GM18907 (cell line): Measurements from ENCODE around the gene HLCS.
"Not testable (repeated sequence)": the region's sequence is repeated elsewhere in the genome, so short reads cannot be mapped to it uniquely, and the experiment has no call there.

ENCODE experiments used
- ATAC-seq: cut with Tn5 transposase; IDR thresholded peaks from one replicate; pipeline ENCODE4 v1.9.1; 2021; ENCODE audit warnings: mild to moderate bottlenecking, moderate library complexity; ENCODE audit not compliant: unreplicated experiment

The HLCS gene

DNA sequence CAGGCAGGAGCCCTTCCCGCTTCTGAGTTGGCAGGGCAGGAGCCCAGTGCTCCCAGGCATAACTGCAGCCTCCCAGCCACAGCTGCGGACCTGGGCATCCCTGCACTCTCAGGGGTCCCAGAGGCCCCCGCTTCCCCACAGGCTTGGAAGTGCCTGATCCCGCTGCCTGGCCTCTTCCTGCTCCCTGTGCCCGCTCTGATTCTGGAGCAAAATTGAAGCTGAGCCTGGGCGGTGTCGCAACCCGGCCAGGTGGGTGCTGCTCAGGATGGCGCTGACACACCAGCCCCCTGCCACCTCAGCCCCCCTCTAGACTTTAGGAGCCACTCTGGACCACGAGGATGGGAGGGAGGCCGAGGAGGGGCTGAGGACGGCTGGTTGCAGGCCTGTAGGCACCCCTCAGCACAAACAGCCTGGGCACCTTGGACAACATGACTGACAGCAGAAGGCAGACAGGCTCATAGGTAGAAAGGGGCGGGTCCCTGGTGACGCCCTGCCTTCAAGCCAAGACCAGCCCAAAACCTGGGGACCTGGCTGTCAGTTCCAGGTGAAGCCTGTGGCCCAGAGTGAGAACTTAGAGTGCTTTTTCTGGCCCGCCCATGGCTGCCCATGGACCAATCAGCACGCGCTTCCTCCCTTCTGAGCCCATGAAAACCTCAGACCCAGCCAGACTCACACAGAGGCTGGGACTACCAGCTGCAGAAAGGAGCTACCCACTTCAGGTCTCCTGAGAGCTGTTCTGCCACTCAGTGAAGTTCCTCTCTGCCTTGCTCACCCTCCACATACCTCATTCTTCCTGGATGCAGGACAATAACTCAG, 7.2 kb downstream of the HLCS start:
- no peak for ATAC-seq

GRCh38 chr21:36955783-36956182, 10.7 kb downstream of the HLCS start:
- ATAC-seq, result no peak

DNA sequence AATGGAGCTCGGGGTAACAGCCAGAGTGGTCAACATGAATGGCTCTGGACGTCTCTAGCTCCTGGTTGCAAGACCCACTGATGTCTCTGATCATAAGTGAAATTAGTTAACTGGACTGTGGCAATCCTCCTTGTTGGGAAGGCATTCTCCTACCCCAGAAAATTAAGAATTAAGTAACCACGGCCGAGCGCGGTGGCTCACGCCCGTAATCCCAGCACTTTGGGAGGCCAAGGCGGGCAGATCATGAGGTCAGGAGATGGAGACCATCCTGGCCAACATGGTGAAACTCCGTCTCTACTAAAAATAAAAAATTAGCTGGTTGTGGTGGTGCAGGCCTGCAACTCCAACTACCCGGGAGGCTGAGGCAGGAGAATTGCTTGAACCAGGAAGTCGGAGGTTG, 14.1 kb downstream of the HLCS start:
- not testable (repeated sequence) for ATAC-seq

DNA sequence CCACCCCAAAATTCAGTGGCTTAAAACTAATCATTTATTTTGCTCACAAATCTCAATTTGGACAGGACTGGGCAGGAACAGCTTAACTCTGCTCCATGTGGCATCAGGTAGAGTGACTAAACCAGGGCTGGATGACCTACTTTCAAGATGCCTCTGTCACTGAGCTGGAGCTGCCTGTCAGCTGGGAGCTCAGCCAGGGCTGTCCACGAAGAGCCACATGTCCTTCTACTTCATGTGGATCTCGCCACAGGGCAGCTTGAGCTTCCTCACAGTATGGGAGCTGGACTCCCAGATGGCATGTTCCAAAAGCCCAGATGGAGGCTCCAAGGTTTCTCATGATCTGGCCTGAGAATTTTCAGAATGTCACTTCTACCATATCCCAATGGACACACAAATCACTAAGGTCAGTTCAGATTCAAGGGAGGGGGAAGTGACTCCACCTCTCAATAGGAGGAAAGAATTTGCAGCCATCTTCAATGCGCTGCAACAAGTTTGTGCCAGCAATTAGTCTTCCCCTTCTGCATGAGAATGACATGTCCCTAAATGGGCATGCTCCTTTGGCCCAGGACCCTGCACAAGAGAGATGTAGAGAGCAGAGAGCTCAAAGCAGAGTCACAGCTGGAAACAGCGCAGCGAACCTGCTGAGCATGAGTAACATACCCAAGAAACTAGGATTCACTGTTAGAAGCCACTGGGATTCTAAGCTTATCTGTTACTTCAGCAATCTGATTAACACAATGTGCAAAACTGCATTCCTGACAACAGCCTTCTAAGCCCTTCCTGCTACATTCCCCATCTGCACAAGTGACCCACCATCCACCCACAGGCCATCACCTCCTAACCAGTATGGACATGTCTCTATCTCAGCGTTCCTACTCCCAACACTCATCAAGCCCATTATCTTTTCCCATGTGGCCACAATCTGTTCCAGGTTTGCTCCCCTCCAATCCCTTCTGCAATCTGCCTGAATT, 17.0 kb downstream of the HLCS start:
- ATAC-seq, result no peak

GRCh38 chr21:36948686-36949085, 17.8 kb downstream of the HLCS start:
- no peak for ATAC-seq

- no peak for ATAC-seq
These were observed 19.5 kb downstream of the HLCS start for GRCh38 chr21:36946949-36947356.

DNA sequence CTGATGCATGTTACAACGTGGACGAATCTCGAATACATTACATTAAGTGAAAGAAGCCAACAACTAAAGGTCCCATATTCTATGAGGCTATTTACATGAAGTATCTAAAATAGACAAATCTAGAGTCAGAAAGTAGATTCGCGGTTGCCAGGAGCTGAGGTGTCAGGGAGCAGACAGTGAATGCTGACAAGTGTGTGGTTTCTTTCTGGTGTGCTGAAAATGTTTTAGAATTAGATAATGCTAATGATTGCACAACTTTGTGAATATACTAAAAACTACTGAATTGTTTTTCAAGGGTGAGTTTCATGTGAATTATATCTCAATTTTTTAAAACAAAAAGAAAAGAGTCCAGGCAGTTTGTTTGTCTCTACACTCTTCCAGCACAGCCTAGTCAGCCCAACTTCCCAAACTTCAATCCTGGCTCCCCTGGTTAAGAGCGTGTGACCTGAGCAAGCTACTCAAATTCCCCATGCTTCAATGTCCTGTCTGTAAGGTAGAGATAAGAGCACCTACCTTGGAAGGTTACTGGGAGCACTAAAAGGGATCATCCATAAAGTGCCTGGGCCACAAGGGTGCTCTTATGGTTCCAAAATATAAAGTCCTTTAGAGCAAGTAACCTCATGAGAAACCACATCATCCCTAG, 20.9 kb downstream of the HLCS start:
- no peak for ATAC-seq

DNA sequence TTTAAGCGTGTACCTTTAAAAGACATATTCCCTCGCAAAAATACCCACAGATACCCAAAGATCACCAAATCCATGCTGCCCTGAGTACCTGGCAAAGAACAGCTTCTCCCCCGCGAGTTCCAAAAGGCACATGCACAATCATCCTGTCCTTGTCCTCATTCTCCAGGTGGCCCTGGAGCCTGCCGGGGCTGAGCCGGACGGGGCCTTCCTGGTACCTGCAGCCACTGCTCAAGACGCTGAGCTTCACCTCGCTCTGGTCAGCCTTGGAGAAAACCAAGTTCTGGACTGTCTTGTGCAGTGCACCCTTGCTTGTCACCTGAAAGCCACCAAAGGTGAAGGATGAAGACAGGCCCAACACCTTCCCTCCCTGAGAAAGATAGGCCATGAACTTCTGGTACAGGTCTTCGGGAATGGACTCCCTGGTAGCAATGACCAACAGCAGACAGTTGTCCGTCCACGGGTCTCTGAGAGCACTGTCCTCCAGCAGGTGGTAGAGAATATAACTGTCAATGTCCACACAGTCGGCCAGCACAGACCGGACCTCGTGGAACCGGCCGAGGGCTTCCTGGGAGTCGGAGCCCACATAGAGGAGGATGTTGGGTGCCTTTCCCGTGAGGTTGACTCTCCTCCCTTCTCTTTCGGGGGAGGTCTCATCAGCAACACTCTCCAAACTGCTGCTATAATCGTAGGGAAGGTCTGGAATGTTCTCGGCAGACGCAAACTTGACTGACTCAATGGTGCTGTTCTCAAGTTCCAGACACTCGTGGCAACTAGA, 29.9 kb downstream of the HLCS start:
- ATAC-seq, result no peak

DNA sequence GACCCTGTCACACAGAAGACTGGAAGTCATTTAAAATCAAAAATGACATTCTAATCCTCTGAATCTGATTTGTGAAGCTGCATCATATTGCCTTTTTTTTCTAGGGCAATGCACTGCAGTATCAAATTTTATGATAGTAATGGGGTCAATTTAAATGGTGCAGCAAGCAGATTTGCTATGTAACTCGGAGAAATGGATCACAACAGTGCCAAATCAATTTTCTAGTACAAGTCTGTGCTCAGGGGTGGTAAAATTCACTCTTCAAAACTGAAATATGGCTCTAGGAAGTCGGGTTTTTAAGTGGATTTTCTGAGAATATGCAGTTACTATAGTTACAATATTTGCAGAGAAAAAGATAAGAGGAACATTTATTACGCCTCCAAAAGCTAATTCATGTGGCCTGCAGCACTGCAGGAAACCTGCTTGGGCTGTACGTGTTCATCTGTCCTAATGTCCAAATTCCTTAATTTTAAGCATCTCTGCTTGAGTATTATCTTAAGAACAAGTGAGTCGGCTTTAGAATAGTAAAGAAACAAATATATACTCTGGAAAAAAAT, 31.5 kb downstream of the HLCS start:
- no peak for ATAC-seq

GRCh38 chr21:36932161-36932816, 34.2 kb downstream of the HLCS start:
- ATAC-seq, result no peak

GRCh38 chr21:36929622-36930021, 36.8 kb downstream of the HLCS start:
- ATAC-seq, result no peak

GRCh38 chr21:36928960-36929359, 37.5 kb downstream of the HLCS start:
- ATAC-seq, result no peak

GRCh38 chr21:36927719-36928117, 38.8 kb downstream of the HLCS start:
- ATAC-seq, result no peak

GRCh38 chr21:36926989-36927718, 39.3 kb downstream of the HLCS start:
- no peak for ATAC-seq

DNA sequence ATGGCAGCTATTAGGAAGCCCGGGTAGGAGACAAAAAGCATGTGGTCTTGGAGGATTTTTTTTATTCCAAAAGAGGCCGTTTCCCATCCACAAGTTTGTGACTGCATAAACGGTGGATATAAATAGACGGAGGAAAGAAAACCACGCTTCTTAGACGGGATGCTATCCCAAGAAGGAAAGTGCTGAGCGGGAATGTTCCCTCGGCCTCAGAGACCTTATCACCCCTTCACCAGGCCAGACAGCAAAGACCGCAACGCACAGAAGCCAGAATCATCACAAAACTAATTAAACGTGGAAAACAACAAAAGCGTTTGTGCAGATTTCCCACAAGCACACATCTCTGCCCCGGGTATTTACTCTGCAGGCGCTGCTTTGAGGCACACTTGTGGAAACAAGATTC, 43.2 kb downstream of the HLCS start:
- ATAC-seq, result no peak

DNA sequence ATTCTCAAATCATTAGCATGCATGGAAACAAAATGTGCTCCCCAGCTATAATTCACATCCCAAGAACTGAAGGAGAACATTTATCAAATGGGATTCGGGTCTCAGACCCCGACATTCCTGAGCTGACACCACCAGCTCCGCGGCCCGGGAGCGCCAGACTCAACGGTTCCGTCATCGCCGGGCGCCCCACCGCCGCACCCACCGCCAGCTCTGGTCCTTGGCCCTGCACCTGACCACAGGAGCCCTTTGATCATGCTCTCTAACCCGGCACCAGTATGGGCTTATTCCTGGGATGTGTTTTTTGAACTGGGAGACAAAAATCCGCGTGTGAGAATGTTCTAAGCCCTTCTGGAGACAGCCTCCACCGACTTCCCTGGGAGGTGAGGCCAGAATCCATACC, 43.6 kb downstream of the HLCS start:
- ATAC-seq, result no peak

DNA sequence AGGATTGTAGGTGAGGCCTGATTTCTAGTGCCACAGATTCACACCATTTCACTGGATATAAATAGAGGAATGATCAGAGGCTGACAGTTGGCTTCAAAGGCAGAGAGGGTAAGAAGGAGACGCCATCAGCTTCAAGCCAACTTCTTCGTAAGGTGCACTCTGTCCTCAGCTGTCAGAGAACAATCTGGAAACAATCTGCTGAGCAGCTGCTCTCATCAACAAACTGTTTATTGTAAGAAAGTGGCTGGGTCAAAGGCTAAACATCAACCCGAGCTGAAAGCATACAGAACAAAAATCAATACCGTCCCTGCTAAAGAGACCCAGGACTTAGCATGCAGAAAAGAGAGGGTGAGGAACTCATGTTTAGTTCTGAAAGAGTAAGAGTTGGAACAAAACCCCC, 48.2 kb downstream of the HLCS start:
- no peak for ATAC-seq

- ATAC-seq, result no peak
These were observed 48.9 kb downstream of the HLCS start for GRCh38 chr21:36917471-36918158.

DNA sequence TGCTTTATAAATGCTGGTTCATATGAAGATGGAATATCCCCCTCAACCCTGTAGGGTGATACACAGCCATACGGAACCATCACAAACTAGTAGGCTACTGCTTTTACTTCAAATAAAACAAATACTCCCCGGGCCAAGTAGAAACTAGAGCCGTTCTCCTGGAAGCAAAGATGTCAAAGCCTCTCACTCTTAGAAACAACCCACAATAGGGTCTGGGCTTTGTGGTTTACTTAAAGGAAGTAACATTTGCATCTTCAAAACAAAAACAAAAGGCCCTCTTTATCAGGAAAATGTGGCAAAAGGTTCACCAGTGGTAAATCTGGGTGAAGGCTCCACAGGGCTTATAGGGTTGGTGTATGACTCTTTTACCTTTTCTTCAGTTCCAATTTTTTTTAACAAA, 49.8 kb downstream of the HLCS start:
- no peak for ATAC-seq
